ENCODE results near the gene TTLL8.
"Not testable (repeated sequence)": the region's sequence is repeated elsewhere in the genome, so short reads cannot be mapped to it uniquely, and the experiment has no call there.

TTLL8 gene

DNA sequence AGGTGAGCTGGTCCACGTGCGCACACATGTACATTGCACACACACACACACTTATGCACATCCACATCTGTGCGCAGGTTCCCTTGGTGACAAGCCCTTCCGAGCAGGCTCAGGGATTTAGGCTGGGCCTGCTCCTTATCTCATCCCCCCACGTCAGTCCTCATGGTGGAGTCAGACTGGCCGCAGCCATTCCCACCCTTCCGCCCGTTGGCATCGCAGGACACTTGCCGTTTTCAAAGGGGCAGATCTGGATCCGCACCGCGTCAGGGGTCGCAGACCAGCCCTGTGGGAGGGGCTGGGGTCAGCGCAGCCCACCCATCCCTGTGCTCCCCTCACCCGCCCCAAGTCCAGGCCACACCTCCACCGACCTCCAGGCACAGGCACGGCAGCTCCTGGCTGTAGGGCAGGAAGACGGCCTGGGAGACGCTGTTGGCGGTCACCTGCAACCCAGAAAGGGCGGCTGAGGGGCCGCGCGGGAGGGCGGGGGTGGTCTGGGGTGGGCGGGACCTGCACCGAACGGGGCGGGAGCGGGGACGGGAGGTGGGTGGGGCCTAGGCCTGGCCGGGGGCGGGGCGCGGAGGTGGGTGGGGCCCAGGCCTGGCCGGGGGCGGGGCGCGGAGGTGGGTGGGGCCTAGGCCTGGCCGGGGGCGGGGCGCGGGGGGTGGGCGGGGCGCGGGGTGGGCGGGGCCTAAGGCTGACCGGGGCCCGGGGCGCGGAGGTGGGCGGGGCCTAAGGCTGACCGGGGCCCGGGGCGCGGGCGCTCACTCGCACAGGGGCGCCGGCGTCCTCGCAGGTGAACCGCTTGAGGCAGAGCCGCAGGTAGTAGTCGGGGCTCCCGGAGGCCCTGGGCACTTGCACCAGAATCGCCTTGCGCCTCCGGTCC, 58.8 kb downstream of the TTLL8 start:
- DNase-seq = no peak

DNA sequence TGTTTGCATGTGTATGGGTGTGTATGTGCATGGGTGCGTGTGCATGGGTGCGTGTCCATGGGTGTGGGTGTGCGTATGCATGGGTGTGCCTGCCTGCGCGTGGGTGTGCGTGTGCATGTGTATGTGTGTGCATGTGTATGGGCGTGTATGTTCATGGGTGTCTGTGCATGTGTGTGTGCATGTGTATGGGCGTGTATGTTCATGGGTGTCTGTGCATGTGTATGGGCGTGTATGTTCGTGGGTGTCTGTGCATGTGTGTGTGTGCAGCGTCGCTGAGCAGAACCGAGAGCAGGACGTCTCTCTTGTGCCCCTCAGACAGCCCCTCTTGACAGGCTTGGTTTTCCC, 59.4 kb downstream of the TTLL8 start:
- DNase-seq = no peak

DNA sequence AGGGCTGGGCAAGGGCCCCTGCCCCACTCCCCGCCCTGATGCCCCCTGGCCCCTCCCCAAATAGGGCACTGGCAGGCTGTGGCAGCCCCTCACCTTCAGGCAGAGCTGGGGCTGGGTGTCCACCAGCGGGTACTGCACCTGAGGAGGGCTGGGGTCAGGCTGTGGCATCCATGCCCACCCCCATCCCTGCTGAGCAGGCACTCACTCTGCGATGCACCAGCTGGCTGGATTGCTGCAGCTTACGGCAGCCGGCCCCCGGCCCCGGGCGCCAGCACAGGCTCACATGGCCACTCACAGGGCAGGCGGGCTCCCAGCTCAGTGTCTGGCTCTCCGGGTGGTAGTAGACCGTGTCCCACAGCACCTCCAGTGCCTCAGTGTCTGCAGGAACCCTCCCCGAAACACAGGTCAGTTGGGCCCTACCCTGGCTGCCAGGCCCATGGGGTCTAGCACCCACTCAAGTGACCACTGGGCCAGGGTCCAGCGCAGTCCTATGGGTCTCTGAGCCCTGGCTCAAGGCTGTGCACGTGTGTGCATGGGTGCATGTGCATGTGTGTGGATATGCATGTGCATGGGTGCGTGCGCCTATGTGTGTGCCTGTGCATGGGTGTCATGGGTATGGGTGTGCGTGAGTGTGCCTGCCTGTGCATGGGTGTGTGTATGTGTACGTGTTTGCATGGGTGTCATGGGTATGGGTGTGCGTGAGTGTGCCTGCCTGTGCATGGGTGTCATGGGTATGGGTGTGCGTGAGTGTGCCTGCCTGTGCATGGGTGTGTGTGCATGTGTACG, 60.0 kb downstream of the TTLL8 start:
- no peak for DNase-seq

DNA sequence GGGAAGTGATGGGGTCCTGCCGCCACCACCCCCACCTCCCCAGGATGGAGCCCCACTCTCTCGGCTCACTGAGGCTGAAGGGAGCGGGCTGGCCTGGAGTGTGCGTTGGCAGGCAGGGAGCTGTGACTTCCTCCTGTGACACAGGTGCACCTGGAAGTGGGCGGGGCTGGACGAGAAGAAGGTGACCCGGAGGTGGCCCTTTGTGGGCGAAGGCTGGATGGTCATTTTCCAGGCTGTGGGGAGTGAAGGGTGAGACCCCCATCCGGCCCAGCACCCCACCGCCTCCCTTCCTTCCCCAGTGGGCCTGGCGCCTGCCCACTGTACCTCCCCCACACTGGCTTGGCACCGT, 60.9 kb downstream of the TTLL8 start:
- DNase-seq = no peak

DNA sequence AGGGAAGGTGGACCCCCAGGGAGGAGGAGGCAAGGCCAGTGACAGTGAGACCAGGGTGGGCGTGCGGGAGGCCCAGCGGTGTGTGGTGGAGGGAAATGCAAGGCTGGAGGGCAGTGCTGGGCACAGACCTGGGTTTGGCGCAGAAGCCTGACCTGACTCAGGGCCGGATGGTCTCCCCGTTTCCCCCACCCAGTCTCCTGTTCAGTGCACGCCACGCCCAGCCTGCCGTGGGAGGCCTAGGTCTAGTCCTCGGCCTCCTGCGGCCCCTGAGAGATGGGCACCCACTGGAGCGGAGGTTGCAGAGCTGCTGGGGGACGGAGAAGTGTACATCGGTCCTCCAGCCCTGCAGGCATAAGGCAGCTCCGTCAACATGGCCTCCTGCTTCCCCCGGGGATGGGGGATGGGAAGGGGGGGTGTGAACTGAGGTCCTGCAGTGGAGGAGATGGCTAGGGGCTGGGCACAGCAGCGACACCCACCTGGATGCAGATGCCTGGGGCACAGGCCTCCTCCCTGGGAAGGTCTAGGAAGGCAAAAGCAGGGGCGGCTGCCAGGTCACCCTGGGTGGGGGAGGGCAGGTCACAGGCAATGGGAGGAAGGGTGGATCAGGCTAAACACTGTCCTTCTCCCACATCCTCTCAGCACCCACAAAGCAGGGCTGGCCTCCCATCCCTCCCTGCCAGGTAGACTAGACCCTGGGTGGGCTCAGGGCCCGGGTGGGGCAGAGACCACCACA, 61.4 kb downstream of the TTLL8 start:
- no peak for DNase-seq

DNA sequence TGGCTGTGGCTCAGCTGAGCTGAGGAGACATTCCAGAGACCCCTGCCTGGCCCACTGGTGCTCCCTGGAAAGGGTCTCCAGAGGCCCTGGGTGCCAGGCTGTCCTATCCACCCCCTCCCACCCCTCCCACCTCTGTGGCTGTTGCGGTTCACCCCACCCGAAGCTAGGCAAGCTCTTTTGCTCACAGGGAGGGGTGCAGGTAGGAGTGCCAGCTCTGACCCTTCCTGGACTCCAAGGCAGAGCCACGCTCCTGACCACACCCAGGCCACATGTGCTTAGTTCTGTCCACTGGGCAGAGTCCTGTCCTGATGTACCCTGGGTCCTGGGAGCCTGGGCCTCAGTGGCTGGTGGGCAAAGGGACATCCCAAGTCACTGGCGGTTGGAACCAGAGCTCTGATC, 62.0 kb downstream of the TTLL8 start:
- DNase-seq = no peak

DNA sequence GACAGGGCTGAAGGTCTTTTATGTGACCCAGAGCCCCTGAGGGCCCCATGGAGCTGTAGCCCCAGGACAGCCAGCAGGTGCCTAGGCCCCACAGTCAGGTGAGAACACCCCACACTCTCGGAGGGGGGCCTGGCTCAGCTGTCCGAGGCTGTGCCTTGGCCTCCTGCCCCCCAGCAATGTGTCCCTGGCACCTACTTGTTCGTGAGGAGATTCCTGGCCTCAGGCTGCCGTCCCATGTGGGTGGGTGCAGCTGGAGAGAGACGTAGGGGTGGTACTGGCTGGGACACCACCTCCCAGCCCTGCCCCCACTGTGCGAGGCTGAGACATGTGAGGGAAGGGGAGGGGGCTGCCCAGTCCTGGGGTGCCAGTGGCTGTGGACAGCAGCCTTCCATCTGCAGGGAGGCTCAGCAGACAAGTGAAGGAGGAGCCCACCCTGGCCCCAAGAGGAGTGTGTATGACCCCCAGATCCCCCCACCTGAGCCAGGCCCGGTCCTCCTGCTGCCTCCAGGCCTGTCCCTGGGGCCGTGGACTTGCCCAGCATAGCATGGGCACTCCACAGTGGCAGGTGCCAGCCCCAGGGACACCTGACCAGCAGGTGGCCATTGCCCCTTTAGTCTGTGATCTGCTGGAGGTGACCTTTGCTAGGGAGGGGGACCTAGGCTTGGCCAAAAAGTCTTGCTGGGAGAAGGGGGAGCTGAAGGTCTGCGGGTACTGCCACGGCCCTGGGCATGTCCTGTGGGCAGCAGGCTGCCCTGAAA, 62.6 kb downstream of the TTLL8 start:
- no peak for DNase-seq

DNA sequence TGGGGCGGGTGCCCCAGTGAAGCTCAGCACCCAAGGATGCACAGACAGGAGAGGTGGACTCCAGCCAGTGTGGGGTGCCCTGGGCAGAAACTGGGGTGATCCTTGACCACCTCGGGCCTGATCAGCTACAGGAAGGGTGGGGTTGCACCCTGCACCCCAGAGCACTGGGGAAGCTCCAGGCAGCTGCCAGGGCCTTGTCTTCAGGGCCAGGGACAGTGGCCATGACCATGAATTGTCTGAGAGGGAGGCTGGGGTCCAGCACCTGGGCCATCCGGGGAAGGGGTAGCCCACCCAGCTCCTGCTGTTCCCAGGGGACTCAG, 63.1 kb downstream of the TTLL8 start:
- no peak for DNase-seq

DNA sequence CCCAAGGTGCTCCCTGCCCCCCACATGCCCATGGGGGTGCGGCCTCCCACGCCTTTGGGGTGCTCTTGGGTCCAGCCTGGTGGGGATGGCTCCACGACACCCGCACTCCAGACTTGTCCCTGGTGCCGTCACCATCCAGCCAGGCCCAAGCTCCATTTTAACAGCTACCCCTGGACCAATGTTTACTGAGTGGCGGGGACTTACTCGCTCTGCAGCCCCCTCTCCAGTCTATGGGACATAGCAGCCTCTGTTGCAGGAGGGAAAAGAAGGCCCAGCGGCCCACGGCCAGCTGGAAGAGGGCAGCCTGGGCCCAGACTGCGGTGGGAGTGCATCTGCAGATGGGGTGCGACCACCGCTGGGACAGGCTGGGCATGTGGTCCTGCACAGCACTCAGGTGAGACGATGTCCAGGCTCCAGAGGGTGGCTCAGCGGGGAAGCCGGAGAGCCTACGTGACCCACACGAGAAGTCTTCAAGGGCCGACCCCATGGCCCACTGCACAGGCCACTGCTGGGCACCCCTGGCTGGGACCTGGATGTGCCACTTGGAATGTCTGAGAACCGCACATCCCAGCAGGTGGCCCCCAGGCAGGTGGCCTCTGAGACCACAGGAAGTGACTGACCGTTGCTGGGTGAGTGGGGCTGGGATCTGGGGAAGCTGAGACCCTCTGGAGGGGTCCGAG, 63.6 kb downstream of the TTLL8 start:
- no peak for DNase-seq

DNA sequence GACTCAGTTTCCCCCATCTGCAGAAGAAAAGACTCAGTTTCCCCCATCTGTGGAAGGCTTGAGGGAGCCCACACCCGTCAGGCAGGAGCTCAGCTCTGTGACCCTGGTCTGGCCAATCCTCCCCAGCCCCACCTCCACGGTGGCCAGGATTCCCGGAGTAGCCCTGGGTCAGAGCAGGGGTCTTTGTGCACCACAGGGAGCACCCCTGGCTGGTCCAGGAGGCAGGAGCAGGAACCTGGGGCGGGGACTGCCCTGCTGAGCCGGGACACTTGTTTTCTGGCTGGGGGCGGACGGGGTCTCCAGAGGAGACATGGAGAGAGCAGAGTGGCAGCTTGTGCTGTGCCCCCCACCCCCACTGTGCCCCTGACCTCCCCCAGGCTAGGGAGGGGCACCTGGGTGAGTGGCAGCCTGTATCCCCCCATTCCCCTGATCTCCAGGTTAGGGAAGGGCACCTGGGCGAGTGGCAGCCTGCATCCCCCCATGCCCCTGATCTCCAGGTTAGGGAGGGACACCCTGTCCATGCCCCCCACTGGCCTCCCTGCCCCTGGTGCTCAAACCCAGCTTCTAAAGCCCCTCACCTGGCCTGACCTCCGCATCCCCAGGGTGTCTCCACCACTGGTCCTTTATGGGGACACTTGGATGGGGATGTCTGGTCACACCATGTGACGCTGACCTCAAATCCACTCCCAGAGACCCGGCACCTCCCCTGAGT, 64.3 kb downstream of the TTLL8 start:
- DNase-seq = no peak

DNA sequence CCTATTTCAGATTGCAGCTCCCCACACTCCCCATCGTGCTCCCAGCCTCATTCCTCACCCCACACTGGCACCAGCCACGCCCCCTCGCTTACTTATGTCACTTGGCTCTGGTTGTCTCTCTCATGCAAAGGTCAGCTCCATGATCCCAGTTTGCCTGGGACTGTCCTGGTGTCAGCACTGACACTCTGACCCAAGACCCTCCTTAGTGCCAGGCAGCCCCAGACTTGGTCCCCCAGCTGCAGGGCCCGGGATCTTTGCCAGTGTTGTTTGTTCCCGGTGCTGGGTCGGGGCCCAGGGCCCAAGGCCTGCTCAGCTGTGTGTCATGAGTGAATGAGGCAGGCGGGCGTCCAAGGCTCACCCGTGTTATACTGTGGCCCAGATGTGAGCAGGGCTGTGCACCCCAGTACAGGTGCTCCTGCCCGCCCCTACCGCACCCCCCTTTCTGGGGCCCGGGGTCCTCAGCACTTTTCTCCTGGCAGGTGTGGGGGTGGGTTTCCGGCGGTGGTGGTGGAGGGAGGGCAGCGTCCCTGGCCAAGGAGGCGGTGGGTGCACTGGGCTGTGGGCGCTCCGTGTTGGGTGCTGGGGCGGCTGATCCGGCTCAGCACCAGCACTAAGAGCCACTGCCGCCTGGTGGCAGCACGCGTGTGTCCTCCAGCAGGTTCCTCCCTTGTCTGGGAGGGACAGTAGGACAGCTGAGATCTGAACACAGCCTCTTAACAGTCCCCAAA, 65.0 kb downstream of the TTLL8 start:
- peak; percentile 73 for DNase-seq

DNA sequence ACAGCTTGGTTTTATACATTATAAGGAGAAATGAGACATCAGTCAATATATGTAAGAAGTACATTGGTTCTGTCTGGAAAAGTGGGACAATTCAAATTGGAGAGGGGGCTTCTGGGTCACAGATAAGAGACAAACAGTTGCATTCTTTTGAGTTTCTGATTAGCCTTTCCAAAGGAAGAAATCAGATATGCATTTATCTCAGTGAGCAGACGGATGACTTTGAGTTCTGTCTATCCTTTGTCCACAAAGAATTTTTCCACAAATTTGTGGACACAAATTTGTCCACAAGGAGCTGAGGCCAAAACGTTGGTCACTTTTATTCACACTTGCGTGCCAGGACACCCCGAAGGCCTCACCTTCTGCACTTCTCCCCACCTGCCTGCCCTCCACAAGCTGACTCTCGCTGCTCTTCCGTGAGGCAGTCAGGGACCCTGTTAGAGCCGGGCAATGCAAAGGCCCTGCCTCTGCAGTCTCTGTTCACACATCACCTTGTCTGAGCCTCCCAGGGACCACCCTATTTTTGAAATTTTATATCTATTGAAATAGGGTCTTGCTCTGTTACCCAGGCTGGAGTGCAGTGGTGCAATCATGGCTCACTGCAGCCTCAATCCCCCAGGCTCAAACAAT, 66.1 kb downstream of the TTLL8 start:
- DNase-seq = no peak

DNA sequence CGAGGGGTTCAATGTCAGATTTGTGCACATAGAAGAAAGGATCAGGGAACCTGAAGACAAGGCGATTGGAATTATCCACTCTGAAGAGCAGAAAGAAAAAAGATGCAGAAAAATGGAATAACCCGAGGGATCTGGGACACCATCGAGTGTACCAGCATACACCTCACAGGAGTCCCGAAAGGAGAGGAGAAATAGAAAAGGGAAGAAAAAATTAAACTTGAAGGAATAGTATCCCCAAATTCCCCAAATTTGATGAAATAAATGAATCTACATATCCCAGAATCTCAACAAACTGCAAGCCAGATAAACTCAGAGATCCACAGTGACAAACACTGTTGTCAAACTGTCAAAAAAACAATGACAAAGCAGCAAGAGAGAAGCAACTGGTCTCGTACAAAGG, 66.9 kb downstream of the TTLL8 start:
- DNase-seq = no peak

DNA sequence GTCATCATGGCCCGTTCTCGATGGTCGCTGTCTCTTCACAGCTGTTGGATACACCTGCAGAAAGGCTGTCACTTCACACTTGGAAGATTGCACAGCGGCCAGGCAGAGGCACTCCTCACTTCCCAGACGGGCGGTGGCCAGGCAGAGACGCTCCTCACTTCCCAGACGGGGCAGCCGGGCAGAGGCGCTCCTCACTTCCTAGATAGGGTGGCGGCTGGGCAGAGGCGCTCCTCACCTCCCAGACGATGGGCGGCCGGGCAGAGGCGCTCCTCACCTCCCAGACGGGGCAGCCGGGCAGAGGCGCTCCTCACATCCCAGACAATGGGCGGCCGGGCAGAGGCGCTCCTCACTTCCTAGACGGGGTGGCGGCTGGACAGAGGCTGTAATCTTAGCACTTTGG, 68.3 kb downstream of the TTLL8 start:
- not testable (repeated sequence) for DNase-seq

DNA sequence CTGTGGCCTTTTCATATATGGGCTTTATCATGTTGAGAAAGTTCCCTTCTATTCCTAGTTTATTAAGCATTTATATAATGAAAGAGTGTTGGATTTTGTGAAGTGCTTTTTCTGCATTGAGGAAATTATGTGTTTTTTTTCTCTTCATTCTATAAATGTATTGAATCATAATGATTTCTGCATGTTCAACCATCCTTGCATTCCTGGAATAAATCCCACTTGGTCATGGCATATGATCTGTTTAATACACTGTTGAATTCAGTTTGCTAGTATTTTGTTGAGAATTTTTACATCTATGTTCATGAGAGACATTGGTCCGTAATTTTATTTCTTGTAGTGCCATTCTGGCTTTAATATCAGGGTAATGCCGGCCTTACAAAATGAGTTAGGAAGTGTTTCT, 71.8 kb downstream of the TTLL8 start:
- no peak for DNase-seq

DNA sequence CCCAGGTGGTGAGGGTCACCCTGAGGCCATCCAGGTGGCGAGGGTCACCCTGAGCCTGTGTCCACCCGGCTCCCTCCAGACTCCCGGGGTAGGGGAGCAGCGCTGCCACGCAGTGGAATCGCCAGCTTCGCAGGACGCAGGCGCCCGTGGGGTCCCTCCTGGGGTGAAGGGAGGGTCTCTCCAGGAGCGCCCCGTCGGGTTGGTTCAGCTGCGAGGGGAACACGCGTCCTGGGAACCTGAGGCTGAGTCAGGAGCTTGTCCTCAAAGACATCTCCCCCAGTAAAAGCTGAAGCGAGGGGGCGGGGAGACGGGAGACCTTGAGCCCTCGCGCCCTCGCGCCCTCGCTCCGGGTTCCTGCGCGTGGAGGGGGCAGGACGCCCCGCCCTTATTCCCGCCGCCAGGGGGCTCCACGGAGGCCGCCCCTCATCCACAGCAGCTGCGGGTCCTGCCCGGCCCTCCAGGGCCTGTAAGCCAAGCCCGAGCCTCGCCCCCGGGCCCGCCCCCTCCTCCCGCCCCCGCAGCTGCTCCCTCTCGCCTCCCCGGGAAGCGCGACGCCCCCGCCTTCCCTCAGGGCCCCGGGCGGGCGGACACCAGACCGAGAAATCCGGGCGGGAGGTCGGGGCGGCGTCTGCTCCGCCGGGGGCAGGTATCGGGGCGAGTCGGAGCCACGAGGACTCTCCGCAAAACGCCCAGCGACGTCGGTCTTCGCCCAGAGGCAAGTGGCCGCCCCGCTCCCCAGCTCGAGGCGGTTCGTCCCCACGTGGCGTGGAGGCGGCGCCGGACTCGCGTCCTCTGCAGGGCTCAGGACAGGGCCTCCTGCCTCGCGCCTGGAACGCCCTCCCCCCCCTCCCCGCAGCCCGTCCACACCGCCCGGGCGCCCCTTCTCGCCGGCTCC, 74.7 kb downstream of the TTLL8 start:
- no peak for DNase-seq

DNA sequence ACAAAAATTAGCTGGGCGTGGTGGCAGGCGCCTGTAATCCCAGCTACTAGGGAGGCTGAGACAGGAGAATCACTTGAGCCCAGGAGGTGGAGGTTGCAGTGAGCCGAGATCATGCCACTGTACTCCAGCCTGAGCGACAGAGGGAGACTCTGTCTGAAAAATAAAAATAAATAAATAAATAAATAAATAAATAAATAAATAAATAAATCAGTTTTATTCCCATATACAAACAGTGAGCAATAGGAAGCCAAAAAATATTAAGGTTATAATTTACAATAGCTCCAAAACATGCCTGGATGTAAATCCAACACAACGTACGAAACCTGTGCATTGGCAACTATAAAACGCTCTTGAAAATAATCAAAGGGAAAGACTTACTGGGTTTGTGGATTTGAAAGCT, 76.3 kb downstream of the TTLL8 start:
- not testable (repeated sequence) for DNase-seq

DNA sequence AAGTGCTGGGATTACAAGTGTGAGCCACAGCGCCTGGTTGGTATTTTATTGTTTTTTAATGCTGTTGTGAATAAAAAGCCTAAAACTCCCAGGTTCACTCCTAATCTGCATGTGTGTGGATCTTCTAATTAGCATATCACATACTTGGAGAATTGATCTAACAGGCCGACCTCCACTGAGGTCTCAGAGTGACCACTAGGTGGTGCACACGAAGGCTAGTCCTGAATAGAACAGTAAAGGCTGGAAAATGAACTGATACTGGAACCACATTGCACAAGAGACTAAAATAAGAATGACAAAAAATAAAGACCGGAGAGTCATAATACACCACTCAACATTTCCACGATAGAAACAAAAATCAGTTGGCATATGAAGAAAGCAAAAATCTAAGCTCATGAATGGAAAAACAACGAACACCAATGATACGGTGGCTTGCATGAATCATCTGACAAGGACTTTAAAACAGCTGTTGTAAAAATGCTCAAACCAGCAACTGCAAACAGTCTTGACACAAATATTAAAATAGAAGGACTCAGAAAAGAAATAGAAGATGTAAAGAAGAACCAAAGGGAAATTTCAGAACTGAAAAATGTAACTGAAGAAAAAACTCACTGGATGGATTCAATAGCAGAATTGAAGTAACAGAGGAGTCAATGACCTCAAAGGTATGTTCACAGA, 78.4 kb downstream of the TTLL8 start:
- peak; percentile 47 for DNase-seq

DNA sequence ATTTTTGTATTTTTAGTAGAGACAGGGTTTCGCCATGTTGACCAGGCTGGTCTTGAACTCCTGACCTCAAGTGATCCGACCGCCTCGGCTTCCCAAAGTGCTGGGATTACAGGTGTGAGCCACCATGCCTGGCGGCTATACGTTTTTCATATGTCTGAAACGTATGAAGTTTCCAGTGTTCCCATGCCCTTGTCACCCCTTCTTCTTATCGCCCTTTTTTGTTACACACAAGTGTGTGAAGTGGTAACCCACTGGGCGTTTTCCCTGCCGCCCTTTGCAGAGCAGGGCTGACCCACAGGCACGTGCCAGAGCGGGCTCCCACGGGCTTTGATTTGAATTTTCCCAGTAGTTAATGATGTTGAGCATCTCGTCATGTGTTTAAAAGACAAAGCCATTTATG, 80.5 kb downstream of the TTLL8 start:
- DNase-seq = no peak

Measured in CD4-positive, alpha-beta T cell treated with Interleukin-4 for 4 hours (primary cell).